Kidney (tissue), 13 donors: ENCODE data around the gene MSL3B.
"Not testable (repeated sequence)": the region's sequence is repeated elsewhere in the genome, so short reads cannot be mapped to it uniquely, and the experiment has no call there.

Experiments
- DNase-seq, 5 donors: peaks; one replicate each; pipeline ENCODE4 v3.0.0-alpha.2; 2013 to 2020
- FAIRE-seq: peaks from 2 replicates; lab custom pipeline; 2012; peaks lifted over from hg19 to GRCh38; lab: Jason Lieb, UNC
- H3K27ac ChIP-seq, 2 donors: one replicate each; pipeline ENCODE4 v1.7.0; 2013; ENCODE audit warnings: low read depth in 2 of 2, low read length in 2 of 2, inconsistent platforms in 1 of 2
- H3K27me3 ChIP-seq: one replicate; pipeline ENCODE4 v1.7.1; 2013; ENCODE audit warnings: low read length, inconsistent platforms; ENCODE audit not compliant: control insufficient read depth, insufficient read depth
- H3K36me3 ChIP-seq, 3 donors: one replicate each; pipeline versions ENCODE4 v1.7.0 to v1.7.1; 2013; ENCODE audit warnings: low read length in 3 of 3, control low read depth in 1 of 3, inconsistent platforms in 1 of 3; ENCODE audit not compliant: insufficient read depth in 3 of 3, control insufficient read depth in 2 of 3
- H3K4me1 ChIP-seq, 3 donors: one replicate each; pipeline versions ENCODE4 v1.7.0 to v1.7.1; 2013; ENCODE audit warnings: low read length in 3 of 3, inconsistent platforms in 1 of 3, low read depth in 1 of 3; ENCODE audit not compliant: control insufficient read depth in 2 of 3, insufficient read depth in 2 of 3
- H3K4me3 ChIP-seq, 3 donors: one replicate each; pipeline versions ENCODE4 v1.7.0 to v1.8.1; 2013; ENCODE audit warnings: low read length in 3 of 3, control low read depth in 1 of 3, inconsistent platforms in 1 of 3
- H3K9ac ChIP-seq, 3 donors: one replicate each; pipeline versions ENCODE4 v1.7.0 to v1.7.1; 2013; ENCODE audit warnings: low read length in 3 of 3, control low read depth in 1 of 3, inconsistent platforms in 1 of 3
- H3K9me3 ChIP-seq, 3 donors: one replicate each; pipeline versions ENCODE4 v1.7.0 to v1.7.1; 2013; ENCODE audit warnings: low read length in 3 of 3, control low read depth in 1 of 3, inconsistent platforms in 1 of 3; ENCODE audit not compliant: control insufficient read depth in 2 of 3, insufficient read depth in 1 of 3
- intact Hi-C: fragments of 100-400 bp; cut with DNase I; formaldehyde crosslinking; loops from one replicate; pipeline ENCODE4 v1.11.1; 2022
- TF ChIP-seq, protein P1 (sequence below): IDR thresholded peaks from 3 replicates; pipeline ENCODE4 v1.5.1; 2012; ENCODE audit warnings: mild to moderate bottlenecking, moderate library complexity, borderline replicate concordance; ENCODE audit not compliant: insufficient read depth; ENCODE audit errors: extremely low read depth
- donor health status: control.
- donor health status: control.
- donor health status: control.
- donor health status: control.
- donor health status: control.
- donor health status: DM: yes; HTN: yes; CAD: no.
- donor health status: Normal renal cell carcinoma (clear cell type).

MSL3B gene

DNA sequence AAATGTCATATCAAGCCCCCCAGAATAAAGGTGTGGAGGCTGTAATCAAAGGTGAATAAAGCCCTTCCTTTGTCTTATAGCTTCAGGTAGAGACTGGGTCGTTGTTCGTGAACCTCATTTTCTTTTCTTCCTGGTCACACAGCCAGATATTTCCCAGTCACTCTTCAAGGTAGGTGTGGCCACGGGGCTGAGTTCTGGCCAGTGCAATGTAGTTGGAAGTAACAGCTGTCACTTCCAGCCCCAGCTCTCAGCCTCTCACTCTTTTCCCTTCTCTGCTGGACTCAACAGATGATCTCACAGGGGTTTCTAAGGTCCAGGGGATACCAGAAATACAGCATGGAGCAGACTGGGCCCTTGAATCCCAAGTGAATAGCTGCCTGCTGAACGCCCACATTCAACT lies 33.2 kb upstream of the MSL3B start:
- TF ChIP-seq, protein P1, sequence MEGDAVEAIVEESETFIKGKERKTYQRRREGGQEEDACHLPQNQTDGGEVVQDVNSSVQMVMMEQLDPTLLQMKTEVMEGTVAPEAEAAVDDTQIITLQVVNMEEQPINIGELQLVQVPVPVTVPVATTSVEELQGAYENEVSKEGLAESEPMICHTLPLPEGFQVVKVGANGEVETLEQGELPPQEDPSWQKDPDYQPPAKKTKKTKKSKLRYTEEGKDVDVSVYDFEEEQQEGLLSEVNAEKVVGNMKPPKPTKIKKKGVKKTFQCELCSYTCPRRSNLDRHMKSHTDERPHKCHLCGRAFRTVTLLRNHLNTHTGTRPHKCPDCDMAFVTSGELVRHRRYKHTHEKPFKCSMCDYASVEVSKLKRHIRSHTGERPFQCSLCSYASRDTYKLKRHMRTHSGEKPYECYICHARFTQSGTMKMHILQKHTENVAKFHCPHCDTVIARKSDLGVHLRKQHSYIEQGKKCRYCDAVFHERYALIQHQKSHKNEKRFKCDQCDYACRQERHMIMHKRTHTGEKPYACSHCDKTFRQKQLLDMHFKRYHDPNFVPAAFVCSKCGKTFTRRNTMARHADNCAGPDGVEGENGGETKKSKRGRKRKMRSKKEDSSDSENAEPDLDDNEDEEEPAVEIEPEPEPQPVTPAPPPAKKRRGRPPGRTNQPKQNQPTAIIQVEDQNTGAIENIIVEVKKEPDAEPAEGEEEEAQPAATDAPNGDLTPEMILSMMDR: no peak
- H3K27ac ChIP-seq: no peak overlapping the region
- intact Hi-C loops: no loop called here
- H3K4me3 ChIP-seq: no peak overlapping the region
- no peaks in the 10 kb centered on the region for H3K36me3 ChIP-seq
- no peaks in the 10 kb centered on the region for H3K9me3 ChIP-seq
- no peak overlapping the region for H3K9ac ChIP-seq
- H3K27me3 ChIP-seq: no peaks in the 10 kb centered on the region
- FAIRE-seq (no peak), DNase-seq (no peak)
- H3K4me1 ChIP-seq: no peaks in the 10 kb centered on the region

DNA sequence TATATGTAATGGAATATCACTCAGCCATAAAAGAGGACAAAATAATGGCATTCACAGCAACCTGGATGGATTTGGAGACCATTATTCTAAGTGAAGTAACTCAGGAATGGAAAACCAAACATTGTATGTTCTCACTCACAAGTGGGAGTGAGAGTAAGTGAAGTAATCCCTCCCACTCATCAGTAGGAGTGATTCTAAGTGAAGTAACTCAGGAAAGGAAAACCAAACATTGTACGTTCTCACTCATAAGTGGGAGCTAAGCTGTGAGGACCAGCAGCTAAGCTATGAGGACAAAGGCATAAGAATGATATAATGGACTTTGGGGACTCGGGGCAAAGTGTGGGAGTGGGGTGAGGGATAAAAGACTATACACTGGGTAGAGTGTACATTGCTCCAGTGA lies 28.1 kb upstream of the MSL3B start:
- H3K9me3 ChIP-seq, DNase-seq, intact Hi-C loops, H3K27ac ChIP-seq, H3K4me3 ChIP-seq, FAIRE-seq, H3K36me3 ChIP-seq, H3K27me3 ChIP-seq, H3K9ac ChIP-seq, H3K4me1 ChIP-seq: not testable (repeated sequence)

DNA sequence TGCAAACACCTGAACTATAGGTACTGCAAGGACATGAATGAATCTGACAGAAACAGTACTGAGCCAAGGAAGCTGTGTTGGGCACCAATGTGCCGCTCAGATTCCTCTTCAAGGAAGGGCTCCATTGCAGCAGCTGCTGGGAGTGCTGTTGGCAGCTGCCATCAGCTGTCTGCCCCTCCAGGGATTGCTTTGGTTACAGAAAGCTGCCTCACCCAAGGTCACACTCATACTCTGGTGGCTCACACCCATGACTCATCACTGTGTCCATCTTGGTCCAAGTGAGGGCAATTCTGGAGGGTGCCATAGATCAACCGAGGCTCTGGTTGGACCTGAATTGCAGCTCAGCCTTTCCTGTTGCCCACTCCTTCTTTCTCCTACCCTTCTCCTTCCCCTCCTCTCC lies 24.6 kb upstream of the MSL3B start:
- TF ChIP-seq, protein P1: no peak
- Histone ChIP-seq H3K36me3 (no peaks in the 10 kb centered on the region), H3K9ac (no peak overlapping the region), H3K4me3 (no peak overlapping the region), H3K27ac (no peak overlapping the region), H3K4me1 (no peaks in the 10 kb centered on the region), H3K27me3 (no peaks in the 10 kb centered on the region), H3K9me3 (no peaks in the 10 kb centered on the region)
- FAIRE-seq (no peak), DNase-seq (no peak)
- intact Hi-C loops: no loop called here

DNA sequence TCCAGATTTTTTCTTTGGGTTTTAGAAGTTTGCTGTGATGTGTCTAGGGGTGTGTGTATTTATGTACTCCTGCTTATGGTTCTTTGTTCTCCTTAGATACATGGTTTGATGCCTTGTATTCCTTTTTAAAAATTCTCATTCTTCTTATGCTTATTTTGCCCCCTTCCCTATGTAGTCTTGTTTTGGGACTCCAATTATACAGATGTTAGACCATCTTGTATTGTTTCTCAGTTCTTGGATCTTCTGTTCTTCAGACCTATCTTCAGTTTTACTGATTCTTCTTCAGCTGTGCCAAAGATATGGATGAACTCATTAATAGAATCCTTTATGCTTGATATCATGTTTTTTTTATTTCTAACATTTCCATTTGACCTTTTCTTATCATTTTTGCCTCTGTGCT lies 14.2 kb upstream of the MSL3B start:
- FAIRE-seq (no peak), DNase-seq (no peak)
- intact Hi-C loops: no loop called here
- Histone ChIP-seq H3K9ac (no peak overlapping the region), H3K27me3 (no peaks in the 10 kb centered on the region), H3K4me3 (no peak overlapping the region), H3K9me3 (peaks cover 0 to 4% (median 0%) of the 10 kb centered on the region in 3 donors), H3K4me1 (no peaks in the 10 kb centered on the region), H3K27ac (no peak overlapping the region), H3K36me3 (no peaks in the 10 kb centered on the region)
- TF ChIP-seq, protein P1: no peak

DNA sequence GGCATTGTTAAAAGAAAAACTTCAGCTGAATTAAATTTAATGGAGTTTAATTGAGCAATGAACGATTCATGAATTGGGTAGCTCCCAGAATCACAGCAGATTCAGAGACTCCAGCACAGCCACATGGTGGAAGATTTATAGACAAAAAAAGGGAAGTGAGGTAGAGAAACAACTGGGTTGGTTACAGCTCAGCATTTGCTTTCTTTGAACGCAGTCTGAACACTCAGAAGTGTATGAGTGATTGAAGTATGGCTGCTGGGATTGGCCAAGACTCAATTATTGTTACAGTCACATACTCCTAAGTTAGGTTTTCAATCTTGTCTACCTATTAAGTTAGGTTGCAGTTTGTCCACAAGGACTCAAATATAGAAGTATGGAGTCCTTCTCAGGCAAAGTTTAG lies 3.9 kb upstream of the MSL3B start:
- DNase-seq, intact Hi-C loops, FAIRE-seq, H3K9ac ChIP-seq, H3K4me1 ChIP-seq, H3K4me3 ChIP-seq, H3K27me3 ChIP-seq, H3K36me3 ChIP-seq, H3K27ac ChIP-seq: not testable (repeated sequence)
- peaks cover 0 to 13% (median 0%) of the 10 kb centered on the region in 3 donors for H3K9me3 ChIP-seq
